GM23338 (cell line): ENCODE data around the gene TAF13. TPM values are rescaled to one million over a fixed set of nuclear protein-coding genes. Genes with fewer than 3 reads are reported as not detected.

ENCODE experiments used
- ATAC-seq: fragments of 200-7000 bp; cut with Tn5 transposase; 3 replicates; pipeline ENCODE4 v1.9.1; 2020
- DNase-seq: peaks from one replicate; pipeline ENCODE4 v3.0.0-alpha.2; 2015; ENCODE audit warnings: low spot score
- H2AFZ ChIP-seq: fragments of 200-600 bp; sonication (generic); 2 replicates; pipeline ENCODE4 v1.8.0; 2016; ENCODE audit warnings: antibody characterized with exemption, mild to moderate bottlenecking, moderate library complexity
- H3F3A ChIP-seq: fragments of 200-600 bp; sonication (generic); replicated peaks from 2 replicates; pipeline ENCODE4 v1.8.0; 2017; ENCODE audit warnings: antibody characterized with exemption, mixed run types, low read depth
- H3K27ac ChIP-seq: fragments of 200-600 bp; sonication (generic); 2 replicates; pipeline ENCODE4 v1.6.1; 2016; ENCODE audit warnings: low read depth
- H3K27me3 ChIP-seq: fragments of 200-600 bp; sonication (generic); 2 replicates; pipeline ENCODE4 v1.8.0; 2016; ENCODE audit warnings: mild to moderate bottlenecking, mixed run types, moderate library complexity; ENCODE audit not compliant: insufficient read depth
- H3K36me3 ChIP-seq: fragments of 200-600 bp; sonication (generic); 2 replicates; pipeline ENCODE4 v1.8.0; 2016; ENCODE audit warnings: mild to moderate bottlenecking; ENCODE audit not compliant: insufficient read depth
- H3K4me1 ChIP-seq: fragments of 200-600 bp; sonication (generic); 2 replicates; pipeline ENCODE4 v1.8.0; 2016; ENCODE audit warnings: mild to moderate bottlenecking, moderate library complexity; ENCODE audit not compliant: insufficient read depth
- H3K4me2 ChIP-seq: fragments of 200-600 bp; sonication (generic); 2 replicates; pipeline ENCODE4 v1.7.1; 2017; ENCODE audit warnings: mixed run types
- H3K4me3 ChIP-seq: fragments of 200-600 bp; sonication (generic); 2 replicates; pipeline ENCODE4 v1.6.1; 2016; ENCODE audit warnings: mixed run types
- H3K79me2 ChIP-seq: fragments of 200-600 bp; sonication (generic); replicated peaks from 2 replicates; pipeline ENCODE4 v1.8.0; 2017; ENCODE audit warnings: mild to moderate bottlenecking; ENCODE audit not compliant: insufficient read depth
- H3K9me2 ChIP-seq: fragments of 200-600 bp; sonication (generic); 2 replicates; pipeline ENCODE4 v1.8.0; 2017; ENCODE audit not compliant: insufficient read depth
- H4K20me1 ChIP-seq: fragments of 200-600 bp; sonication (generic); replicated peaks from 2 replicates; pipeline ENCODE4 v1.8.0; 2017; ENCODE audit warnings: mild to moderate bottlenecking; ENCODE audit not compliant: insufficient read depth
- H3K27ac Mint-ChIP-seq: 2 replicates; pipeline ENCODE4 v1.8.0; 2020; ENCODE audit warnings: inconsistent platforms, mild to moderate bottlenecking, moderate library complexity, mixed read lengths
- H3K27me3 Mint-ChIP-seq: 3 replicates; pipeline ENCODE4 v1.8.0; 2022; ENCODE audit warnings: low read depth, mild to moderate bottlenecking, moderate library complexity, mixed read lengths, inconsistent platforms; ENCODE audit not compliant: insufficient read depth, poor library complexity
- H3K36me3 Mint-ChIP-seq: 3 replicates; pipeline ENCODE4 v1.8.0; 2021; ENCODE audit warnings: low read depth, mild to moderate bottlenecking, inconsistent platforms, moderate library complexity, mixed read lengths
- H3K4me1 Mint-ChIP-seq: 3 replicates; pipeline ENCODE4 v1.8.0; 2020; ENCODE audit warnings: mild to moderate bottlenecking, inconsistent platforms, mixed read lengths
- H3K4me3 Mint-ChIP-seq: 3 replicates; pipeline ENCODE4 v1.8.0; 2021; ENCODE audit warnings: moderate library complexity, mild to moderate bottlenecking, inconsistent platforms, mixed read lengths
- H3K9me3 Mint-ChIP-seq: 3 replicates; pipeline ENCODE4 v1.8.0; 2020; ENCODE audit warnings: moderate library complexity, mild to moderate bottlenecking, inconsistent platforms, mixed read lengths
- CTCF ChIP-seq, 2 experiments: fragments of 200-600 bp in 1 of 2; sonication (generic) in 1 of 2; conservative IDR thresholded peaks; 2 replicates each; pipeline versions ENCODE4 v1.5.1 to v1.6.1; 2016 to 2017; ENCODE audit warnings: antibody characterized with exemption in 2 of 2, low read depth in 2 of 2, mild to moderate bottlenecking in 2 of 2, moderate library complexity in 1 of 2
- EZH2phosphoT487 ChIP-seq: fragments of 200-600 bp; sonication (generic); IDR thresholded peaks from one replicate; pipeline ENCODE4 v1.8.1; 2018; ENCODE audit warnings: antibody characterized with exemption; ENCODE audit not compliant: unreplicated experiment
- ZNF331 ChIP-seq: fragments of 250-450 bp; sonication (Bioruptor Pico); IDR thresholded peaks from 2 replicates; pipeline ENCODE4 v1.5.0; 2020; ENCODE audit warnings: low read depth, mild to moderate bottlenecking, moderate library complexity
- polyA plus RNA-seq: library from polyadenylated mRNA; unstranded; fragments of >200 nt; fragmentation: Nextera tagmentation; extraction: Ambion mirVana; gene quantifications from 2 replicates; pipeline ENCODE4 v1.2.1, GENCODE V29; 2016
- total RNA-seq: library from RNA; depleted of rRNA; stranded (reverse); fragments of >200 nt; shearing (Covaris generic); gene quantifications from 2 replicates; pipeline ENCODE4 v1.2.3, GENCODE V29; 2014
- TF ChIP-seq, protein P1 (sequence below): fragments of 250-450 bp; sonication (Bioruptor Pico); IDR thresholded peaks from 2 replicates; pipeline ENCODE4 v1.5.0; 2020; ENCODE audit warnings: mild to moderate bottlenecking, moderate library complexity

The TAF13 gene
- total and polyA plus RNA-seq, 2 experiments from 2014 or later: 43.7 to 55.8 TPM

GRCh38 chr1:109080441-109081082 is 4.8 kb upstream of the TAF13 start (continued):
- TF ChIP-seq, protein P1, sequence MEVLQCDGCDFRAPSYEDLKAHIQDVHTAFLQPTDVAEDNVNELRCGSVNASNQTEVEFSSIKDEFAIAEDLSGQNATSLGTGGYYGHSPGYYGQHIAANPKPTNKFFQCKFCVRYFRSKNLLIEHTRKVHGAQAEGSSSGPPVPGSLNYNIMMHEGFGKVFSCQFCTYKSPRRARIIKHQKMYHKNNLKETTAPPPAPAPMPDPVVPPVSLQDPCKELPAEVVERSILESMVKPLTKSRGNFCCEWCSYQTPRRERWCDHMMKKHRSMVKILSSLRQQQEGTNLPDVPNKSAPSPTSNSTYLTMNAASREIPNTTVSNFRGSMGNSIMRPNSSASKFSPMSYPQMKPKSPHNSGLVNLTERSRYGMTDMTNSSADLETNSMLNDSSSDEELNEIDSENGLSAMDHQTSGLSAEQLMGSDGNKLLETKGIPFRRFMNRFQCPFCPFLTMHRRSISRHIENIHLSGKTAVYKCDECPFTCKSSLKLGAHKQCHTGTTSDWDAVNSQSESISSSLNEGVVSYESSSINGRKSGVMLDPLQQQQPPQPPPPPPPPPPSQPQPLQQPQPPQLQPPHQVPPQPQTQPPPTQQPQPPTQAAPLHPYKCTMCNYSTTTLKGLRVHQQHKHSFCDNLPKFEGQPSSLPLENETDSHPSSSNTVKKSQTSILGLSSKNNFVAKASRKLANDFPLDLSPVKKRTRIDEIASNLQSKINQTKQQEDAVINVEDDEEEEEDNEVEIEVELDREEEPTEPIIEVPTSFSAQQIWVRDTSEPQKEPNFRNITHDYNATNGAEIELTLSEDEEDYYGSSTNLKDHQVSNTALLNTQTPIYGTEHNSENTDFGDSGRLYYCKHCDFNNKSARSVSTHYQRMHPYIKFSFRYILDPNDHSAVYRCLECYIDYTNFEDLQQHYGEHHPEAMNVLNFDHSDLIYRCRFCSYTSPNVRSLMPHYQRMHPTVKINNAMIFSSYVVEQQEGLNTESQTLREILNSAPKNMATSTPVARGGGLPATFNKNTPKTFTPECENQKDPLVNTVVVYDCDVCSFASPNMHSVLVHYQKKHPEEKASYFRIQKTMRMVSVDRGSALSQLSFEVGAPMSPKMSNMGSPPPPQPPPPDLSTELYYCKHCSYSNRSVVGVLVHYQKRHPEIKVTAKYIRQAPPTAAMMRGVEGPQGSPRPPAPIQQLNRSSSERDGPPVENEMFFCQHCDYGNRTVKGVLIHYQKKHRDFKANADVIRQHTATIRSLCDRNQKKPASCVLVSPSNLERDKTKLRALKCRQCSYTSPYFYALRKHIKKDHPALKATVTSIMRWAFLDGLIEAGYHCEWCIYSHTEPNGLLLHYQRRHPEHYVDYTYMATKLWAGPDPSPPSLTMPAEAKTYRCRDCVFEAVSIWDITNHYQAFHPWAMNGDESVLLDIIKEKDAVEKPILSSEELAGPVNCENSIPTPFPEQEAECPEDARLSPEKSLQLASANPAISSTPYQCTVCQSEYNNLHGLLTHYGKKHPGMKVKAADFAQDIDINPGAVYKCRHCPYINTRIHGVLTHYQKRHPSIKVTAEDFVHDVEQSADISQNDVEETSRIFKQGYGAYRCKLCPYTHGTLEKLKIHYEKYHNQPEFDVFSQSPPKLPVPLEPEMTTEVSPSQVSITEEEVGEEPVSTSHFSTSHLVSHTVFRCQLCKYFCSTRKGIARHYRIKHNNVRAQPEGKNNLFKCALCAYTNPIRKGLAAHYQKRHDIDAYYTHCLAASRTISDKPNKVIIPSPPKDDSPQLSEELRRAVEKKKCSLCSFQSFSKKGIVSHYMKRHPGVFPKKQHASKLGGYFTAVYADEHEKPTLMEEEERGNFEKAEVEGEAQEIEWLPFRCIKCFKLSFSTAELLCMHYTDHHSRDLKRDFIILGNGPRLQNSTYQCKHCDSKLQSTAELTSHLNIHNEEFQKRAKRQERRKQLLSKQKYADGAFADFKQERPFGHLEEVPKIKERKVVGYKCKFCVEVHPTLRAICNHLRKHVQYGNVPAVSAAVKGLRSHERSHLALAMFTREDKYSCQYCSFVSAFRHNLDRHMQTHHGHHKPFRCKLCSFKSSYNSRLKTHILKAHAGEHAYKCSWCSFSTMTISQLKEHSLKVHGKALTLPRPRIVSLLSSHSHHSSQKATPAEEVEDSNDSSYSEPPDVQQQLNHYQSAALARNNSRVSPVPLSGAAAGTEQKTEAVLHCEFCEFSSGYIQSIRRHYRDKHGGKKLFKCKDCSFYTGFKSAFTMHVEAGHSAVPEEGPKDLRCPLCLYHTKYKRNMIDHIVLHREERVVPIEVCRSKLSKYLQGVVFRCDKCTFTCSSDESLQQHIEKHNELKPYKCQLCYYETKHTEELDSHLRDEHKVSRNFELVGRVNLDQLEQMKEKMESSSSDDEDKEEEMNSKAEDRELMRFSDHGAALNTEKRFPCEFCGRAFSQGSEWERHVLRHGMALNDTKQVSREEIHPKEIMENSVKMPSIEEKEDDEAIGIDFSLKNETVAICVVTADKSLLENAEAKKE (CRISPR knock-in tag): no peak
- no peak for TF ChIP-seq EZH2phosphoT487
- no peak for TF ChIP-seq CTCF (conservative IDR thresholded peaks at IDR 0.05; ENCODE audit: low read depth in 2 of 2)

DNA sequence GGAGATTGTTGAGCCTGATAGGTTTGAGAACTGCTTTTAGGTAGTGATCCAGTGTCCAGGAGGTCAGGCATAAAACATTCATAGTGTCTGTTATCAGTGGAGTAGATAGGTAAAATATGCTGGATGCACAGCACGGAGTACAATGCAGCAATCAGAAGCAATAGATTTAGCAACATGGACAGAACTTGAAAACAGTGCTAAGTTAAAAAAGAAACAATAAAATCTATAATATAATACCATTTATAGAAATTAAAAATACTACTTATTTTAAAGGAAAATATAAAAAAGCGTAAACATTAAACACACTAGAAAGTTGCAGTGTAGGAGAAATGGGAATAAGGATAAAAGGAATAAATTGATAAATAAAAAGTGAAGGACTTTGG is 3.4 kb upstream of the TAF13 start:
- Histone ChIP-seq H3K4me3 (no peak overlapping the region), H3K27me3 (no peaks in the 10 kb centered on the region), H3K27ac (peak overlapping the region; percentile 50), H4K20me1 (no peaks in the 10 kb centered on the region), H3K79me2 (peaks cover 15% of the 10 kb centered on the region), H3K36me3 (no peaks in the 10 kb centered on the region; the same call in 1 of the 2 replicates), H3K4me2 (0 out of 2 replicates have a peak overlapping the region, but pooled peaks have one; percentile 35), H3K4me1 (peaks cover 24% of the 10 kb centered on the region), H3F3A (peaks cover 4% of the 10 kb centered on the region; the same call in 1 of the 2 replicates), H3K9me2 (no peaks in the 10 kb centered on the region), H2AFZ (no peak overlapping the region)
- Mint-ChIP-seq H3K27ac (no peak overlapping the region), H3K36me3 (peaks cover 17% of the 10 kb centered on the region), H3K4me3 (0 out of 3 replicates have a peak overlapping the region, but pooled peaks have one; percentile 16), H3K4me1 (peaks cover 39% of the 10 kb centered on the region), H3K9me3 (peaks cover 4% of the 10 kb centered on the region; the same call in 1 of the 3 replicates), H3K27me3 (peaks cover 4% of the 10 kb centered on the region)
- ATAC-seq (no peak), DNase-seq (no peak)
- TF ChIP-seq ZNF331: no peak
